Measurements from ENCODE around the gene BAIAP2. TPM values are rescaled to one million over a fixed set of nuclear protein-coding genes. Genes with fewer than 3 reads are reported as not detected.

BAIAP2 gene
- total and polyA plus RNA-seq, 8 donors: 4.7 to 16.4 (median 11.1) TPM

- WGBS, 2 donors: 80 to 85% methylated on average over 19 of the region's 19 CpGs
- no peak for ATAC-seq
- no peaks in the 10 kb centered on the region for H3K9me3 ChIP-seq
- no peak overlapping the region for H3K27ac ChIP-seq
- no peak for TF ChIP-seq CTCF (IDR thresholded peaks at IDR 0.05)
- H3K4me3 ChIP-seq: no peak overlapping the region
- no peaks in the 10 kb centered on the region for H3K4me1 ChIP-seq
- H3K36me3 ChIP-seq: no peaks in the 10 kb centered on the region
- intact Hi-C loops (cut with DNase I): loop anchor here in 1 of 3 donors (5.0 kb wide), 1 partner anchor 81 kb away; no protein-coding TSS in a partner anchor
- DNase-seq: no peak
- FAIRE-seq: no peak
- H3K27me3 ChIP-seq: peaks cover 0 to 3% (median 0%) of the 10 kb centered on the region in 4 donors
Observed at GRCh38 chr17:81021531-81022343, 13.2 kb upstream of the BAIAP2 start.

- H3K27ac ChIP-seq: no peak overlapping the region
- H3K4me1 ChIP-seq: peaks cover 0 to 3% (median 0%) of the 10 kb centered on the region in 3 donors
- peak in 1 of 6 donors; percentile 16 for DNase-seq
- FAIRE-seq: no peak
- H3K4me3 ChIP-seq: no peak overlapping the region
- WGBS, 2 donors: 66 to 68% methylated on average over 4 to 6 of the region's 6 CpGs
- no peaks in the 10 kb centered on the region for H3K36me3 ChIP-seq
- intact Hi-C loops (cut with DNase I): loop anchor here in 1 of 3 donors (5.0 kb wide), 1 partner anchor 80 kb away; no protein-coding TSS in a partner anchor
- H3K9me3 ChIP-seq: no peaks in the 10 kb centered on the region
- H3K27me3 ChIP-seq: peaks cover 0 to 3% (median 0%) of the 10 kb centered on the region in 4 donors
- TF ChIP-seq CTCF (IDR thresholded peaks at IDR 0.05): no peak
- ATAC-seq: no peak
Observed at GRCh38 chr17:81022344-81022676, 12.6 kb upstream of the BAIAP2 start.

GRCh38 chr17:81025065-81025740 is 9.7 kb upstream of the BAIAP2 start:
- Histone ChIP-seq H3K36me3 (no peaks in the 10 kb centered on the region), H3K27ac (no peak overlapping the region), H3K4me3 (no peak overlapping the region), H3K9me3 (no peaks in the 10 kb centered on the region), H3K27me3 (peaks cover 0 to 3% (median 0%) of the 10 kb centered on the region in 4 donors), H3K4me1 (peaks cover 0 to 5% (median 0%) of the 10 kb centered on the region in 3 donors)
- FAIRE-seq (no peak), ATAC-seq (no peak), DNase-seq (peak in 1 of 6 donors; percentile 26)
- TF ChIP-seq CTCF (IDR thresholded peaks at IDR 0.05): no peak
- intact Hi-C loops (cut with DNase I): loop anchor here in 1 of 3 donors (5.0 kb wide), 1 partner anchor 77 kb away; no protein-coding TSS in a partner anchor
- WGBS, 2 donors: 64 to 76% methylated on average over 16 of the region's 16 CpGs

DNA sequence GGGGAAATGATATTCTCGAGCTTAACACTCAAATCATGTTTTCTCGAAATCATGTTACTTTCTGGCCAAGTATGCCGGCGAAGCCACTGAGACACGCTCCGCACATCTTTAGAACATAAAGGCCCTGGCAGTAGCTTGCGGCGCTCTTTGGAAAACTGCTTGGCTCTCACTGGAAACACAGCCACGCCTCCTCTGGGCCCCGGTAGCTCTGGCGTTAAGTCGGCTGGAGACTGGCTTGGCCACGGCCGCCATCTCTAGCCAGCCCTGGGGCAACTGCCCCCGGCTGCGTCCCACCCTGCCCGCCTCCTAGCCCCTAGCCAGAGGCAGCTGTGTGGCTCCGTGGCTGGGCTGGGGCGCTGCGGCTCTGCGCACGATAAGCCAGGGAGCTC is 9.2 kb upstream of the BAIAP2 start:
- intact Hi-C loops (cut with DNase I): loop anchor here in 1 of 3 donors (5.0 kb wide), 1 partner anchor 77 kb away; no protein-coding TSS in a partner anchor
- DNase-seq (peak in 1 of 6 donors; percentile 52), FAIRE-seq (no peak), ATAC-seq (no peak)
- no peak for TF ChIP-seq CTCF (IDR thresholded peaks at IDR 0.05)
- peaks cover 0 to 3% (median 0%) of the 10 kb centered on the region in 4 donors for H3K27me3 ChIP-seq
- H3K4me1 ChIP-seq: peaks cover 0 to 5% (median 0%) of the 10 kb centered on the region in 3 donors
- H3K36me3 ChIP-seq: no peaks in the 10 kb centered on the region
- H3K27ac ChIP-seq: no peak overlapping the region
- H3K9me3 ChIP-seq: no peaks in the 10 kb centered on the region
- no peak overlapping the region for H3K4me3 ChIP-seq
- 69 to 76% methylated on average over 22 of the region's 22 CpGs for WGBS, 2 donors
